NCI-H526 treated with DMSO at 0.1 percent for 48 hours (cell line): ENCODE measurements around the gene CFAP74.

Experiments
- DNase-seq: peaks from one replicate; lab custom pipeline; 2025; lab: John Stamatoyannopoulos, UW

Gene CFAP74

GRCh38 chr1:2018217-2019171, 14.9 kb upstream of the CFAP74 start:
- no peak for DNase-seq

GRCh38 chr1:2016123-2016522, 12.5 kb upstream of the CFAP74 start:
- no peak for DNase-seq

GRCh38 chr1:2014741-2015735, 11.5 kb upstream of the CFAP74 start:
- no peak for DNase-seq

GRCh38 chr1:2014181-2014580, 10.6 kb upstream of the CFAP74 start:
- no peak for DNase-seq

- DNase-seq: no peak
Observed at GRCh38 chr1:2009101-2010053, 5.8 kb upstream of the CFAP74 start.

- DNase-seq: no peak
Observed at GRCh38 chr1:2004856-2005255, 1.3 kb upstream of the CFAP74 start.

- DNase-seq: no peak
Observed at GRCh38 chr1:2001773-2002411, 1.7 kb downstream of the CFAP74 start.

- DNase-seq: no peak
Observed at GRCh38 chr1:2000850-2001249, 2.7 kb downstream of the CFAP74 start.

- no peak for DNase-seq
Observed at GRCh38 chr1:2000432-2000831, 3.2 kb downstream of the CFAP74 start.

- DNase-seq: no peak
Observed at GRCh38 chr1:1997576-1997975, 6.0 kb downstream of the CFAP74 start.

- DNase-seq: no peak
Observed at GRCh38 chr1:1996207-1996651, 7.4 kb downstream of the CFAP74 start.

- no peak for DNase-seq
Observed at GRCh38 chr1:1994536-1994935, 9.1 kb downstream of the CFAP74 start.

GRCh38 chr1:1990222-1990621, 13.4 kb downstream of the CFAP74 start:
- no peak for DNase-seq

- no peak for DNase-seq
Observed at GRCh38 chr1:1989789-1990188, 13.8 kb downstream of the CFAP74 start.

- DNase-seq: no peak
Observed at GRCh38 chr1:1989102-1989542, 14.5 kb downstream of the CFAP74 start.

GRCh38 chr1:1988061-1988945, 15.3 kb downstream of the CFAP74 start:
- no peak for DNase-seq

- DNase-seq: no peak
Observed at GRCh38 chr1:1987142-1987510, 16.5 kb downstream of the CFAP74 start.

- no peak for DNase-seq
Observed at GRCh38 chr1:1986451-1987141, 17.0 kb downstream of the CFAP74 start.

- no peak for DNase-seq
Observed at GRCh38 chr1:1985375-1986050, 18.1 kb downstream of the CFAP74 start.
